ENCODE measurements around the gene TEX36. TPM values are rescaled to one million over a fixed set of nuclear protein-coding genes. Genes with fewer than 3 reads are reported as not detected.
"Not testable (repeated sequence)": the region's sequence is repeated elsewhere in the genome, so short reads cannot be mapped to it uniquely, and the experiment has no call there.

Gene TEX36, protein sequence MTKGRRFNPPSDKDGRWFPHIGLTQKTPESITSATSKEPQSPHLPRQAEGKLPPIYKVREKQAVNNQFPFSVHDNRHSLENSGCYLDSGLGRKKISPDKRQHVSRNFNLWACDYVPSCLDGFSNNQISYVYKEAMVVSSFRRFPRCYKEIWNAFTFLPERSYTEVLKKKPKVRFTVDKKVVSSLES
- total RNA-seq: not detected

DNA sequence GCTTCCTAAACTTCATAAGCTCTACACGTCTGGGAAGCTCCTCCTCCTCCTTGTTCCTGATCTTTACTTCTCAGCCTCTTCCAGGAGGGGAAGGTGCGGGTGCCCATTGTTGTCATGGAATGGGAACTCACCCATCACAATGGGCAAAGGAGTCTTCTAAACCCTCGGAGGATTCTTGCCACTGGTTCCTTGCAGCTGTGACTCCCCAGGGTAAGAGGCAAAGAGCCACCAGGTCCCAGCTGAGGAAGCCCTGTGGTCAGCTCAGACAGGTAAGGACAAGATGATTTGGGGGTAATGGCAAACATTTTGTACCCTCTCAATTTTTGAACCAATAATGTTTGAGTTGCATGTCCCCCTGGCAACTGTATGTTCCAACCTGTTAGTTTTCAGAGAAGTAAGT, at the start of gene TEX36:
Gene TEX36 (minus strand): TSS at position 101 of the 400 bp plus-strand sequence. CDS start 174 bp downstream, outside the sequence.
- no peak within 1 kb of the TSS for H3K4me3 Mint-ChIP-seq

DNA sequence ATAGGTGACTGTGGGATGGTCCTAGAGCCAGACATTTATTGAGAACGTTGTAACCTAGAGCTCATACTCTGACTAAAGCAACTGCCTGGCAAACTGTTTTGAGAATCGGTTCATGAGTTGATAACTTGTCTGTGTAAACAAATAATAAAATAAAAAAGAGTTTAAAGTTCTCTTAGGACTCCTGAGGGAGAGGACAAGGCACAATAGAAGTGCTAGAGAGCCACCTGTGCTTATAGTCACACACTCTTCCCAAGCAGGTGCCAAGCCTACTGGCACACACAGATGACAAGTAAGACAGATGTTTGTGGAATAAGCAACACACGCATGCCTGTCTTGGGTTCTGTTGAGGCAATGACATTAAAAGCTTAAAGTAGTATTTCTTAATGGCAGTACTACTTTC, 44.5 kb upstream of the TEX36 start:
- DNase-seq (no peak), ATAC-seq (no peak)
- Mint-ChIP-seq H3K9me3 (ENCODE audit: insufficient read depth) (no peaks in the 10 kb centered on the region), H3K27ac (no peak overlapping the region), H3K36me3 (ENCODE audit: low read depth) (peaks cover 71% of the 10 kb centered on the region), H3K4me1 (ENCODE audit: low read depth) (peaks cover under 1% of the 10 kb centered on the region), H3K4me3 (no peak overlapping the region), H3K27me3 (ENCODE audit: low read depth) (no peaks in the 10 kb centered on the region)
- ChIA-PET POLR2A (no interaction called here), CTCF (no interaction called here)

More for the DNA sequence above, at the start of gene TEX36:
- no peaks in the 10 kb centered on the region for H3K36me3 Mint-ChIP-seq (ENCODE audit: low read depth)
- H3K4me1 Mint-ChIP-seq (ENCODE audit: low read depth): no peaks in the 10 kb centered on the region
- ChIA-PET POLR2A (no interaction called here), CTCF (no interaction called here)
- no peak for ATAC-seq
- DNase-seq: no peak
- H3K27me3 Mint-ChIP-seq (ENCODE audit: low read depth): peaks cover 4% of the 10 kb centered on the region
- no peak within 1 kb of the TSS for H3K27ac Mint-ChIP-seq
- peaks cover 1% of the 10 kb centered on the region for H3K9me3 Mint-ChIP-seq (ENCODE audit: insufficient read depth)

DNA sequence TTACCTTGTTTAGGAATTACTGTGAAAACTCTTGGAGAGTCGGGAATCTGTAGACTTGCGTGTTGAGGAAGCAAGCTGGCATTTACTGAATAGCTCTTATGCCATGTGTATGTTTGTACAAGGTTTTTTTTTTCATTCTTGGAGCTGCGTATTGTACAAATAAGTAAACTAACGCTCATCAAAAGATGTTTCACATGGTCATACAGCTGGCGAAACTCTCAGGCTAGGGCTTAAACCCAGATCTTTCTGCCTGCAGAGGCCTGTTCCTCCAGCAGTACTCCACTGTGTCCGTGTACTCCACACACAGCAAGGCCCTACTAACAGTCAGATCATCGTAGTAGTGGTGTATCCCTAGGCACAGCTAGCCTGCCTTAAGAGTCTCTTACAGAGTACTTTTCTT, 44.0 kb upstream of the TEX36 start:
- no peak overlapping the region for H3K4me3 Mint-ChIP-seq
- CTCF ChIA-PET: no interaction called here

DNA sequence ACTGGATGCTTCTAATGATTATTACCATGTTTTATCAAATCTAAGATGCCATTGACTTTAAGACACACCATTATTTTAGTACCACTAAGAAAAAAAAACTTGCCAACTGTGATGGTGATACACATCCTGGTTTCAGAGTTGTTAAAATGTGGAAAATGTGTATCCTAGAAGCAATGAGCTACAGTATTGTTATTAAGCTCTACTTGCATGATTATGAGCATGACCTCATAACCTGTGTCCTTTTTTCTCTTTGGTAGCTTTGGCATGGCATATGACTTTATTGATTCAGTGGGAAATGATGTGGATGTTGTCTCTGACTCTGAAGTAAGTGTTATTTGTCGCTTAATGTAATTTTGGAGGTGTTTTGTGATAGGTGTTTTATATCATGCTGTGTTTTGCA, 39.8 kb upstream of the TEX36 start:
- H3K27ac Mint-ChIP-seq: no peak overlapping the region
- CTCF ChIA-PET: no interaction called here
- peaks cover 53% of the 10 kb centered on the region for H3K36me3 Mint-ChIP-seq (ENCODE audit: low read depth)
- ATAC-seq (no peak), DNase-seq (no peak)
- no peaks in the 10 kb centered on the region for H3K9me3 Mint-ChIP-seq (ENCODE audit: insufficient read depth)
- no peaks in the 10 kb centered on the region for H3K27me3 Mint-ChIP-seq (ENCODE audit: low read depth)
- peaks cover 29% of the 10 kb centered on the region for H3K4me1 Mint-ChIP-seq (ENCODE audit: low read depth)
- POLR2A ChIA-PET: interaction anchor here (0.6 to 0.9 kb wide), 2 partner anchors 8 to 17 kb away, joined by 3 read pairs; no protein-coding TSS in a partner anchor
- H3K4me3 Mint-ChIP-seq: no peak overlapping the region

More for the DNA sequence above, 44.0 kb upstream of the TEX36 start:
- Mint-ChIP-seq H3K36me3 (ENCODE audit: low read depth) (peaks cover 68% of the 10 kb centered on the region), H3K27me3 (ENCODE audit: low read depth) (no peaks in the 10 kb centered on the region), H3K27ac (no peak overlapping the region), H3K9me3 (ENCODE audit: insufficient read depth) (no peaks in the 10 kb centered on the region), H3K4me1 (ENCODE audit: low read depth) (peaks cover 4% of the 10 kb centered on the region)
- POLR2A ChIA-PET: no interaction called here
- DNase-seq: no peak
- no peak for ATAC-seq

DNA sequence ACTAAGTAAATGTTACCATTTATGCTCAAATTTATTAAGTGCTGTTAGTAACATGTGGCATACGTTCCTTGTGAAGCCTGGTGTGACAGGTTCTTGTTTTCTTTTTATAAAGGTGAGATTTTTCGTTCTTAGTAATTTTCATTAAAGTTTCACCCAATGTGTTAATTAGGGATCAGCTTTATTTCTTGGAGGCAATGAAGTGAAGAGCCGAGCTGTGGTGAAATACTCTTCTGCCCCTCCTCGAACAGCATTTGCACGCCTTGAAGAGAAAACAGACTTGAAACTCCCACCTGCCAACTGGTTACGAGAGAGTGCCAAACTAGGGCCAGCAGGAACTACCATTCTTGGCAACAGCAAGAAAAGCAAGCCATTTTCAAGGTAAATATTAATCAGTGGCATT, 38.1 kb upstream of the TEX36 start:
- ChIA-PET POLR2A (no interaction called here), CTCF (interaction anchor here (1.0 to 1.2 kb wide), 2 partner anchors 10 to 19 kb away, joined by 3 read pairs; no protein-coding TSS in a partner anchor)
- H3K36me3 Mint-ChIP-seq (ENCODE audit: low read depth): peaks cover 39% of the 10 kb centered on the region
- no peaks in the 10 kb centered on the region for H3K27me3 Mint-ChIP-seq (ENCODE audit: low read depth)
- no peak for ATAC-seq
- peak overlapping the region; percentile 70 for H3K4me3 Mint-ChIP-seq
- no peaks in the 10 kb centered on the region for H3K9me3 Mint-ChIP-seq (ENCODE audit: insufficient read depth)
- DNase-seq: no peak
- H3K27ac Mint-ChIP-seq: no peak overlapping the region
- H3K4me1 Mint-ChIP-seq (ENCODE audit: low read depth): peaks cover 29% of the 10 kb centered on the region

DNA sequence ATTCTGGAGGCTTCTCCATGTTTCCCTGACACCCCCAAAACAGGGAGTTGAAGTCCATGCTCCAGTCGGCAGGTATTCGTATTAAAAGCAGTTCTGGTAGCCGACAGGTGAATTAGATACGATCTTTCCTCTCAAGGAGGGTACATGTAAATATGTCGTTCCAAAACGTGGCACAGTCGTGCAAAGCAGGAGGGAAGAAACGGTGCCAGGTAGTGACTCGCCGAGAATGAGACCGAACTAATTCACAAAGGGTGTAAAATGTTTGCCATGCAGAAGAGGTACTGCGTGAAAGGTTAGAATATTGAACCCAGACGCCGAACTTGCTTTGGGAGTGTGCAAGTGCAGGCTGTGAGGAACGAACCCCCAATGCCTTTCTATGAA, 37.0 kb upstream of the TEX36 start:
- H3K27ac Mint-ChIP-seq: peak overlapping the region; percentile 98
- peaks cover 32% of the 10 kb centered on the region for H3K36me3 Mint-ChIP-seq (ENCODE audit: low read depth)
- no peaks in the 10 kb centered on the region for H3K27me3 Mint-ChIP-seq (ENCODE audit: low read depth)
- H3K4me3 Mint-ChIP-seq: peak overlapping the region; percentile 92
- peaks cover 29% of the 10 kb centered on the region for H3K4me1 Mint-ChIP-seq (ENCODE audit: low read depth)
- ChIA-PET POLR2A (interaction anchor here (1.0 kb wide), 6 partner anchors 14 to 177 kb away, joined by 3 to 12 read pairs (median 4); partner anchors contain the start of genes BCCIP and UROS), CTCF (no interaction called here)
- no peak for DNase-seq
- no peaks in the 10 kb centered on the region for H3K9me3 Mint-ChIP-seq (ENCODE audit: insufficient read depth)
- no peak for ATAC-seq

DNA sequence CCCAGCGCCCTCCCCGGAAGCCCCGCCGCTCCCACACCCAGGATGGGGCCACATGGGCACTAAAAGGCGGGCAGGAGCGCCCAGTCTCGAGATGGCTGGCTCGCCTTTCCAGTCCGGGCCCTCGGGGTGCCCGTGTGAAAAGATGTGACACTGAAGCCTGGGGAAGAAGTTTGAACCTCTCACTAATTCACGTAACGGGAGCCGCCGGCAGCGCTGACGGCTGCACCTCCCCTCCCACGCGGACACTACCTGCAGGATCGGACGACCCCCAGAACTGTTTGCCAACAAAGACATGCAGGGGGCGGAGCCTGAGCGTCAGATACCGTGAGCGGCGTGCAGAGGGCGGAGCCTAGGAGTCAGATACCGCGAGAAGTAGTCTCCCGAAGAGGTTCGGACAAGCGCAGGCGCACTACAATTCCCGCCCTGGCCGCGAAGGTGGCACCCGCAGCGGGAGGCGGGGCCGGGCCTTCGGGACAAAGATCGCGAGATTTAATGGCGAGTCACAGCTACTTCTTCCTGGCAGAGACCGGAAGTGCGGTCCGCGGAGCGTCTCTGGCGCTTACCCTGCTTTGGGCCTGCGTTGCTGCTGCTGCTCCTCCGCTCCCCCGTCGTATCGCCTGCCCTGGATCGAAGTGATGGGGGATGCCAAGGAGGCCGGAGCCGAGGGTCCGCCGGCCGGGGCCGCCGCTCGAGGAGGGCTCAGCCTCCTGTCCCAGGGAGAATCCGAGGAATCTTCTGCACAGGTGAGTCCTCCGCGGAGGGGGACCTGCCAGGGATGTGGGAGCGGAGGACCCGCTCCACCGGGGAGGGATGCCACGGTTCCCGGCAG, 36.4 kb upstream of the TEX36 start, which contains the start of gene EDRF1:
Gene EDRF1 (plus strand): TSS at position 537 of the 829 bp plus-strand sequence. CDS start 99 bp downstream, at position 636.
- Mint-ChIP-seq H3K9me3 (ENCODE audit: insufficient read depth) (no peaks in the 10 kb centered on the region), H3K4me1 (ENCODE audit: low read depth) (peaks cover 29% of the 10 kb centered on the region), H3K27me3 (ENCODE audit: low read depth) (no peaks in the 10 kb centered on the region), H3K36me3 (ENCODE audit: low read depth) (peaks cover 26% of the 10 kb centered on the region), H3K4me3 (peak within 1 kb of the TSS; percentile 92), H3K27ac (peak within 1 kb of the TSS; percentile 98)
- peak; percentile 96 for ATAC-seq
- POLR2A ChIA-PET: interaction anchor here (0.7 to 1.0 kb wide), 8 partner anchors 11 to 178 kb away, joined by 3 to 14 read pairs (median 4); partner anchors contain the start of genes BCCIP and UROS
- DNase-seq: peak; percentile 99
- CTCF ChIA-PET: no interaction called here

DNA sequence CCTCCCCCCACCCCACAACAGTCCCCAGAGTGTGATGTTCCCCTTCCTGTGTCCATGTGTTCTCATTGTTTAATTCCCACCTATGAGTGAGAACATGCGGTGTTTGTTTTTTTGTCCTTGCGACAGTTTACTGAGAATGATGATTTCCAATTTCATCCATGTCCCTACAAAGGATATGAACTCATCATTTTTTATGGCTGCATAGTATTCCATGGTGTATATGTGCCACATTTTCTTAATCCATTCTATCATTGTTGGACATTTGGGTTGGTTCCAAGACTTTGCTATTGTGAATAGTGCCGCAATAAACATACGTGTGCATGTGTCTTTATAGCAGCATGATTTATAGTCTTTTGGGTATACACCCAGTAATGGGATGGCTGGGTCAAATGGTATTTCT, 31.8 kb upstream of the TEX36 start:
- CTCF ChIA-PET; H3K27ac Mint-ChIP-seq; POLR2A ChIA-PET; ATAC-seq; H3K9me3 Mint-ChIP-seq (ENCODE audit: insufficient read depth); H3K4me1 Mint-ChIP-seq (ENCODE audit: low read depth); DNase-seq; H3K4me3 Mint-ChIP-seq; H3K36me3 Mint-ChIP-seq (ENCODE audit: low read depth): not testable (repeated sequence)
- peaks cover 17% of the 10 kb centered on the region for H3K27me3 Mint-ChIP-seq (ENCODE audit: low read depth)

DNA sequence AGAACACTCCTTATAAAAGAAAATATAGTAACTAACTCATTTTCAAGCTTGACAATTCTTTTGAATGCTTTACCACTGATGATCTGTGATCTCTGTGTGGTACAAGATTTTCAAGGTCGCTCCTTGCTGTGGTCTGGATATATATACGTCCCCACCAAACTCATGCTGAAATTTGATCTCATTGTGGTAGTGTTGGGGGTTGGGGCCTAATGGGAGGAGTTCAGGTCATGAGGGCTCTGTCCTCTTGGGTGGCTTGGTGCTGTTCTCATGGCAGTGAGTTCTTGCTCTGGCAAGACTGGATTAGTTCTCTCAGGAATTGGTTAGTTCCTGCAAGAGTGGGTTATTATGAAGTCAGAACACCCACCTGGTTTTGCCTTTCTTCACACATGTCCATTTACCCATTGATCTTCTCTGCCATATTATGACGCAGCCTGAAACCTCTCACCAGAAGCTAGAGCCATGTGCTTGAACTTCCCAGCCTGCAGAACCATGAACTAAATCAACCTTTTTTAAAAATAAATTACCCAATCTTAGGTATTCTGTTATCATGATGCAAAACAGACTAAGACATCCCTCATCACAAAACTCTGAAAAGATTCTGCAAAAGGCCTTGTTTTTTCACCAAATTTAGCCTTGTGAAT, 28.3 kb upstream of the TEX36 start:
- Mint-ChIP-seq H3K9me3 (ENCODE audit: insufficient read depth) (peaks cover 4% of the 10 kb centered on the region), H3K4me1 (ENCODE audit: low read depth) (no peaks in the 10 kb centered on the region), H3K36me3 (ENCODE audit: low read depth) (no peaks in the 10 kb centered on the region), H3K4me3 (no peak overlapping the region), H3K27me3 (ENCODE audit: low read depth) (peaks cover 25% of the 10 kb centered on the region), H3K27ac (no peak overlapping the region)
- DNase-seq (no peak), ATAC-seq (no peak)
- ChIA-PET CTCF (no interaction called here), POLR2A (no interaction called here)

DNA sequence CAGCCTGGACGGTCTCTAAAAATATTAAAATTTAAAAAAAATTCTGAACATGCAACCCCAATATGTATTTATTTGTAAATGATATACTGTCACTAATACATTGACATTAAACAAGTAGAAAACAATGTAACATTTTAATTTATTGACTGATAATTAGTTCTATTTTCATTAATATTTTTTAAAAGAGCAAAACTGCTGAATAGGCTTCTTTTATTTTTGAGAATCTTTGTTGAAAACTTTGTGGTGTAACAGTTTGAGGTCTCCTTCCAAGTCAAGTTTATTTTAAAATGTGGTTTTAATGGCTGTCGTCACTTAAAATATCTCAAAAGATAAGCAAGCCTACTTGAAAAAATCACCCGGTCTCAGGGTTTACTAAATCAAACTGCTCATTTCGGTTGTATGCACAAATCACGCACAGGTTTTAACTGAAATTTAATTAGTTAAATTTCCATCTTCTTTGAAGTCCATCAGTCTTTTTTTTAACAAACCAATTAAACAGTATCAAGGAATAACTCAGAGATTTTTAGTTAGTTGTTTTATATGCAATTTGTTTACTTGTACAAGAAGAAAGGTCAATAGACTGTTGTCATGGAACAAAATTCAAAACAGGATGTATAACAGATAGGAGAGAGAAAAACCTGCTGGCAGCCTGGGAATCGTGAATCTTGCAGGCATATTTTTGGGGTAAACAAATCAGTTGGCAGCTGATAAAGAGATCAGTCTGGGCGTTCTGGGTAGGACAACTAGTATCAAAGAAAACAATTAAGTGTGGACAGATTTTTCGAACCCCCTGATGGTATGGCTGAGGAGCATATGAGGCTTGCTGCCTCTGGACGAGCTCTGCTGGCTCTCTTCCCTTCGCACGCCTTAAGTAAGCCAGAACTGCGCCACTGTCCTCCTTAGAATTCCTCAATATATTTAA, 26.9 kb upstream of the TEX36 start:
- ATAC-seq: no peak
- peaks cover 4% of the 10 kb centered on the region for H3K9me3 Mint-ChIP-seq (ENCODE audit: insufficient read depth)
- ChIA-PET CTCF (no interaction called here), POLR2A (no interaction called here)
- H3K36me3 Mint-ChIP-seq (ENCODE audit: low read depth): no peaks in the 10 kb centered on the region
- no peak overlapping the region for H3K27ac Mint-ChIP-seq
- H3K4me1 Mint-ChIP-seq (ENCODE audit: low read depth): no peaks in the 10 kb centered on the region
- no peak overlapping the region for H3K4me3 Mint-ChIP-seq
- peaks cover 25% of the 10 kb centered on the region for H3K27me3 Mint-ChIP-seq (ENCODE audit: low read depth)
- no peak for DNase-seq

DNA sequence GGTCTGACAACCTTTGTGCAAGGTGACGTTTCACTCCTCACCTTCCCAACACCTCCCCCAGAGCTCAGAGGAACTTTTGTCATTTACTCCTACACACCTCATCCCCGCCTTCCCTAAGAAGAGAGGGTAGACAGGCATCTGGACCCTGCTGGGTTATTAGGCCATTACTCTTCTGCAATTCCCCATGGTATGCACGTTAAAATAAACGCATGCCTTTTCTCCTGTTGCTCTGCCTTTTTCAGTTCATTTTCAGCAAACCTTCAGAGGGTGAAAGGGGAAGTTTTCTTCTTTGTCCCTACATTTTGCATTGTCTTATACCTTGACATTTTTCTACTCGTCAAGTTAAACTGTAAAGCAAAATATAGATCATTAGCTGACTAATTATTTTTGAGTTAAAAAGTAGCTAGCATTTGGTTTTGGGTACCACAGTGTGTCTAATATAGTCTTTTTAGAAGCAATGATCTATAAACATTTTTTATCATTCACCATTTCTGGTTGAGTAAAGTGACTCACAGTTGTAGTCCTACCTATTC, 26.1 kb upstream of the TEX36 start:
- Mint-ChIP-seq H3K27ac (no peak overlapping the region), H3K27me3 (ENCODE audit: low read depth) (peaks cover 25% of the 10 kb centered on the region), H3K4me3 (no peak overlapping the region), H3K36me3 (ENCODE audit: low read depth) (no peaks in the 10 kb centered on the region), H3K4me1 (ENCODE audit: low read depth) (no peaks in the 10 kb centered on the region), H3K9me3 (ENCODE audit: insufficient read depth) (peaks cover 4% of the 10 kb centered on the region)
- ATAC-seq: no peak
- POLR2A ChIA-PET: no interaction called here
- DNase-seq: no peak
- CTCF ChIA-PET: no interaction called here
